HG03558 (cell line): Measurements from ENCODE around the gene UNC13B.

Experiments
- ATAC-seq: cut with Tn5 transposase; IDR thresholded peaks from one replicate; pipeline ENCODE4 v1.9.1; 2021; ENCODE audit warnings: moderate number of reproducible peaks; ENCODE audit not compliant: unreplicated experiment; ENCODE audit errors: extremely low read depth

Gene UNC13B

DNA sequence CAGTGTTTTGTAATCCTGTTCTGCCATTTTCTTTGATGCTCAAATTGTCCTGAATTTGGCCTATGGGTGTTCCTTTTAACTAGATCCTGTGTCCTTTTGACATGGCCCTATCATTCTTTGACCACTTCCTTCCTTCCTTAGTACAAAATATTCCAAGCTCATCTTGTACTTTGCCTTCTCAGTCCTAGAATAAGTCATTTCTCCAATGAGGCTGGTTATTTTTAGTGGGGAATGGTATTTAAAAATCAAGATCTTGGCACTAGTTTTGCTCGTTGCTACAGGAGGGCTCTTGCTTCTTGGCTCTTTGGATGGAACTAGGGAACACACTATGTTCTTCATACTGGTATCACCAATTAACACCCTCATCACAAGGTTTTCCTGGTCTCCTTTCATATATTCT lies 108.1 kb downstream of the UNC13B start:
- ATAC-seq: no peak

DNA sequence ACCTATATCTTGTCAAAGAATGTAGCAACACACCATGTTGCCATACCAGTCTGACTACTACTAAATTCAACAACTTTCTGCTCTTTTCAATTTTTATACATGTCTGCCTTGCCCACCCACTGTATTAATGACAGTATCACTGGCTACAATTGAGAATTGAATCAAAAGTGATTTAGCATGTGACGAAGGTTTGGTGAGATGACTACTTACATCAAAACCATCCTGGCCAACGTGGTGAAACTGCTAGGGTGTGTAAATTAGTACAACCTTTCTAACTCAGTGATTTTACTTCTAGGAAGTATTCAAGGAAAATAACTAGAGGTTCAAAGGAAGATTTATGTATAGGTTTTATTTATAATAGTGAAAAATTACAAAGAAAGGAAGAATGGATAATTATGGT lies 109.8 kb downstream of the UNC13B start:
- no peak for ATAC-seq

DNA sequence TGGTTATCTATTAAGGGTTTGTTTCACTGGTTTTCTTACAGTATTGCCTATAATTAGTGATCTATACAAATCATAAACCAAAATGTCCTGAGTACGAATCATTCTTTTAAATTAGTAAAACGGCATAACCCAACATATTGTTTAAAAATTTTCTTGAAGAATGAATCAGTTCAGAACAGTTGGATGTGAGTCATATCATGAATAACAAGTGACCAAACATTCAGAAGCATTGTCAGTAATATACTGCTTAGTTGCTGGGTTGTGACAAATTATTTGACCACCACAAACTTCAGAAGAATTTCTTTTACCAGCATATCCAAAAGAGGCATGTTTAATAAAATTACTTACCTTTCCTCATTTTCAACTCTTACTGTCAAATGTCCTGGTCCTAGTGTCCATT lies 111.2 kb downstream of the UNC13B start:
- no peak for ATAC-seq

DNA sequence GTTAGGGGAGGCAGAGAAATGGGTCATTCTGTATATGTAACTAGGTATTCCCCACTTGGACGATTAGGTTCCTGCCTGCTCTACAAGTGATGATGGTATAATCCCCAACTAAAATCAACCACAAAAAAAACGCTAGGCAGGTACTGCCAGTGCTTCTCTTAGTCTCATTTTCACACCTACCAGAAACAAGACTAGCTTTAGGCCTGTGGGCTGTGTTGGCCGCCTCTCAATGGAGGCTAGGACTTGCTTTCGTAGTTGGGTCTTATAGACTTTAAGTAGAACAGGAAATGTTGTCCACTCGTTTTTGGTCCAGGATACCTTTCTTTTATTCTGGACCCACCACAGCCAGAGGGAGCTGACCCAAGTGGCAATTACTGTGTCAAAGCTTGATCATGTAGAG lies 111.8 kb downstream of the UNC13B start:
- ATAC-seq: no peak

DNA sequence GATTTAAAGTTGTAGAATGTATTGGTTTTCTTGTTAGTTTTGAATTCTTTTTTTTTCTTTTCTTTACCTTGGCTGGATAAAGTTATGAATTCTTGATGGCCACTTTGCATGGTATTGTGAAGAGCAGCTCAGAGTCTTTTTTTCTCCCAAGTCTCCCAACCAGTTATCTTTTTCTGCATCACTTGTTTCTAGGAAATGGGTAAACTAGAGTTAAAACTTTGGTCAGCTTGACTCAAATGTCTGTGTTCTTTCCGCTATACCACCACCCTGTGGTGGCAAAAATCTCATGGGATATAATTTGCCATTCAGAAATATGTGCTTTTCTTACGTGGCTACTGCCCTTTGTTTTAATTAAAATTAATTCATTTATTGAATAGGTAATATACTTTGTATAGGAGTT lies 113.2 kb downstream of the UNC13B start:
- ATAC-seq: no peak

DNA sequence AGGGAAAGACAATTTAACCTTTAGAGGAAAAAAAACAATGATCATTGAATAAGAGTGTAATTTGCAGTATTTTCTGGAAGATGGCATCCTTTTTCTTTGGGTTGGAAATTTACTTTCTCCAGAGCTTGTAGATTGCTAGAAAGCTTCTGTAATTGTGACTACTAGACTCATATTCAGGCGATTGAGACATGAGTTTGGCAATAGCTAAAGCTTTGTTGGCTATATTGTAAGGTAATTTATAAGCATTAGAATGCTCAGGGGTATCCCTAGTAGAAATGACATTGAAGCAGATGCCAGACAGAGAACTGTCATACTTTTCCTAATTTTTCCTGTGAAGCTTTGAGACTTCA lies 115.3 kb downstream of the UNC13B start:
- no peak for ATAC-seq

DNA sequence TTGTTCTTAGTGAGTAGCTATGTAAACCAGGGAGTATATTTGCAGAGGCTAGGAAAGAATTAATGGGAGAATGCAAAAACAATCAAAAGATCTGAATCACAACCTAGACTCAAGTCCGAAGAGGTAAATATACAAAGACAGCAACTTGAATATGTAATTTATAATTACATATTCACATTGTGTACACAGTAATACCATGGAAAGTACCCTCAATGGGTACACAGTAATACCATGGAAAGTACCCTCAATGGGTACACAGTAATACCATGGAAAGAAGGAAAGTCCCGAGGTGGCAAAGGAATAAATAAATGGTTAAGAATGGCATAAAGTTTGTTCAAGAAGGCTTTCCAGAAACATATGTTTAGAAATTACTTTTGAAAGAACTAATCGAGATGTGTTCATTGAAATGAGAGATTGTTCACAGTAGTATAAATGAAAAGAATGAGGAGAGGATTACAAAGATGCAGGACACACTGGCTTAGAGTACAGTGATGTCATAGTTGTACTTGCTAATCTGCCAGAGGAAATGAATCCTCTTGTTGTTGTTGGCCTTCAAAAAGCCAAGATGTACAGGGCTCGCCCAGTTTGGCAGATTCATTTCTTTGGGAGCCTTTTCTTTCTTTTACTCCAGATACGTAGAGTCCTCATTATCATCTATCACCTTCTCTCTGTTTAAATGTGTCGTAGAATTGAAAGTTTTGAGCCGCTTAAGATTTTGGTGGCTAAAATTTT lies 116.0 kb downstream of the UNC13B start:
- ATAC-seq: no peak

DNA sequence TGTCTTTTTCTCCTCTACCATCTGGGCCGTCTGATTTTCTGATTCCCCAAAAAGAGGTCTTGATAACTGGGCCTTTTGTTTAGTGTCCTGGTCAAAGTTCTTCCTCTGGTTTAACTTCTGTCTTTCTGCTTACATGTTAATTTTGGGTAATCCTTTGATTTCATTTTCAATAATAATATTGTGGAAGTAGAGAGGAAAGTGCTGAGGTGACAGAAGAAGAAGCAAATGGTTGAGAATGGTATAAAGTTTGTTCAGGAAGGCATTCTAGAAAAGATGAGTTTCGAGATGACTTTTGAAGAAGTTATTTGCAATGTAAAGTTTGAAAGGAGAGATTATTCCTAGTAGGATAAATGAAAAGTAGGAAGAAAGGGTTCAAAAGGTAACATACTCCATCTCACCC lies 118.1 kb downstream of the UNC13B start:
- no peak for ATAC-seq

DNA sequence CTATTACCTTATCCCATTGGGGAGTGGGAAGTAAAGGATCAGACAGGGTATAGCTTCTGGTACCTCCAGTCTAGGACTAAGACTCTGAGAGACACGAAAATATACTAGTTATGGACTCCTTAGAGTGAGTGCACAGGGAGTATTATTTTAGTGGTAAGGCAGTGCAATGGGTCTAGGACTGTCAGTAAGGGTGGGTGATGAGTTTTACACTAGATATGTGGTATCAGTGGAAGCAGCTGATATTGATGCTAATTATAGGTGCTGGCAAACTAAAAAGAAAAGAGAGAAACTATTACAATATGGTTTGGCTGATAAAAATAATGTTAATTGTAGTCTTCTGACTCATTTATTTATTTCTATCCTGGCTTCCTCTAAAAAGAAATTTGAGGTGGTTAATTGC lies 118.6 kb downstream of the UNC13B start:
- ATAC-seq: no peak

DNA sequence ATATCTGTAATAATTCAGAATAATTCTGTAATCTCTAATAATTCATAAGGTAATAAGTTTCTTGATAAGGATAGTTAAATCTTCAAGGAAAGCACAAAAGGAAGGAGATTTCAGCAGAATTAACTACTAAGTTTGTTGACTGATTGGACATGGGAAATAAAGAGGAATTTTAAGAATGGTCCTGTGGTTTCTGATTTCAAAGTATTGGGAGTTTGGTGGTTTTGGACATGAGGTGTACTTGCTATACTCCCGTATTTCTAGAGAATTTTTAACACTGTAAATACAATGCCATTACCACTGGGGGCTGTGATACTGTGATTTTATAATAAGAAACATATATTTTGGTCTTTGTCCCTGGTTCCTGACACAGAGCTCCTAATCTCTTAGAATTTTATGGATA lies 123.9 kb downstream of the UNC13B start:
- ATAC-seq: no peak

DNA sequence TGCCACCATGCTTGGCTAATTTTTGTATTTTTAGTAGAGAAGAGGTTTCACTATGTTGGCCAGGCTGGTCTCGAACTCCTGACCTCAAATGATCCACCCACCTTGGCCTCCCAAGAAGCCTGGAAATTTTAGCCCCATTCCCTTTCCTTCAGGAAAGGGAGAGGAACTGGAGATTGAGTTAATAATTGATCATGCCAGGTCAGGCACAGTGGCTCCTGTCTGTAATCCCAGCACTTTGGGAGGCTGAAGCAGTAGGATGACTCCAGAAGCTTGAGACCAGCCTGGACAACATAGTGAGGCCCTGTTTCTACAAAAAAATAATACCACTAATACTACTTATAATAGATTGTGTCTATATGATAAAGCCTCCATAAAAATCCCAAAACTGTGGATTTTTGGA lies 124.6 kb downstream of the UNC13B start:
- no peak for ATAC-seq

DNA sequence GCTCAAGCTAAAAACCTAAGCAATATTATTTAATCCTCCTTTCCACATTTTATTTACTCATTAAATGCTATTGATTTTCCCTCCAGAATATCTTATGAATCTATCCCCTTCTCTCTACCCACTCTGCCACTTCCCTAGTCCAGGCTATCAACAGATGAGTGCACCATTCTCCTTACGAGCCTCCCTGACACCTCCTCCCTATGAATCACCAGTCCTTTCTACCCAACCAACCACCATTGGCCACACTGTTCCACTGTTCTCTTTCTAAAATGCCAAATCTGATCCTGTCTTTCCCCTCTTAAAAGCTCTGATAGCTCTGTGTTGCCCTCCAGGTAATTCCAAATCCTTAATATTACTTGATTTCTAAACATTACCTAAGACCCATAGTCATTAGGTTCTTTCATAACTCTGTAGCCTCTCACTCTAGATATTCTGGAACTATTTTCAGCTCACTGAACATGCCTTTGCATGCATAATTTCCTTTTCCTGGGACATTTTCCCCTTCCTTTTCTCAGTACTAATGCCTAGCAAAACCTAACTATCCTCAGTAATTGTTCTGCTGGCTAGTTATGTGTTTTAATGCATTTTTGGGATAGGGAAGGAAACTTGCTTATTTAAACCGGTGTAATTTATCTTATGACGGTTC lies 126.3 kb downstream of the UNC13B start:
- no peak for ATAC-seq

DNA sequence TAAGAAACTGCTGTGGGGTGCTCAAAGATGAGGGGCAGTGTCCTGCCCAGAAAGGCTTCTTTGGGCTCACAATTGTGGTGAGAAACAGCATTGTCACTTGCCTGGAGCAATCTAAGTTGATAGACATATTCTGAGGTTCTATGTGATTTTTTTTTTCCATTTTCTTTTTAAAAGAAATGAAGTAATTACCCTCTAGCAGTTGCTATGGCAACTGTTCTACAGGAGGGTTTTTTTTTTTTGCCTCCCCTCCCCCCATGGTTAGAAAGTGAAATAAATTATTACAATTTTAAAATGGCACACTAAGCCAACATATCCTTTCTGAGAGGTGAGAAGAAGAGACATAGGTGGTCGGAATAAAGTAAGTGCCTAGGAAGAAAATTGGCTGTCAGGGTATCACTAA lies 127.0 kb downstream of the UNC13B start:
- no peak for ATAC-seq

DNA sequence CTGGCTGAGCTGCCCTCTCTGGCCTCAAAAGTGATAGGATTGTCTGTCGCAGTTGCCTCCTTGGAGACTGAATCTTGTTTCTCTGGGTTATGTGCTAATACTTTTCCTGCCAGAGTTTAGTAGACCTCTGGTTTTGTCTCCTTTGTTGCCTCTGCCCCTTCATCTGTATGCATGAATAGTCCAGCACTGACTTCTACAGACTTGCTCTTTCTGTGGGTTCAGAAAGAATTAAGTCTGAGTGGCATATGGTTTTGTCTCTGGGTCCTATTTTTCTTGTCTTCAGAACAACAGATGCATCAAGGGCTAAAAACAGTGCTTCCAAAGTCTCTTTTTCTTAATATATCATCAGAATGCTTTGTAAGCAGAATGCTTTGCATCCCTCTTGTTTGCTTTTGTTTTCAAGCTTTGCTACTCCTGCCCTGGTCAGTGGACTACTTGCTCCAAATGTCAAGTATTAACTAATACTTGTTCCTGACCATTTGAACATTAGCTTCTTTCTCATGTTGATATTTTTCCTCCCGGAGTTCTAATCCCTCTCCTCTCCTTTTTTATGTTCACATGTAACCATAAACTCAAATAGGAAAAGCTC lies 131.7 kb downstream of the UNC13B start:
- no peak for ATAC-seq

DNA sequence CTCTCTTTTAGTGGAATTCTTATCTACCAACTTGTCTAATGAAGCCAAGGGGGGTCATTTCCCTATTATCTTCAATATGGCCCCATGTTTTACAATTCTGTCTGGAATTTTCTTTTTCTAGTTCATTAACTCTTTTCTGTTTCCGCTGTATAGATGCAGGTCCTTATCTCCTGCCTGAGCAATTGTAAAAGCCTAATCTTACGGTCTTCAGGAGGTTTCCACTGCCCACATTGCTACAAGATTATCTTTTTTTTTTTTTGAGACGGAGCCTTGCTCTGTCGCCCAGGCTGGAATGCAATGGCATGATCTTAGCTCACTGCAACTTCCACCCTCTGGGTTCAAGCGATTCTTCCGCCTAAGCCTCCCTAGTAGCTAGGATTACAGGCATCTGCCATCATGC lies 132.3 kb downstream of the UNC13B start:
- ATAC-seq: no peak

DNA sequence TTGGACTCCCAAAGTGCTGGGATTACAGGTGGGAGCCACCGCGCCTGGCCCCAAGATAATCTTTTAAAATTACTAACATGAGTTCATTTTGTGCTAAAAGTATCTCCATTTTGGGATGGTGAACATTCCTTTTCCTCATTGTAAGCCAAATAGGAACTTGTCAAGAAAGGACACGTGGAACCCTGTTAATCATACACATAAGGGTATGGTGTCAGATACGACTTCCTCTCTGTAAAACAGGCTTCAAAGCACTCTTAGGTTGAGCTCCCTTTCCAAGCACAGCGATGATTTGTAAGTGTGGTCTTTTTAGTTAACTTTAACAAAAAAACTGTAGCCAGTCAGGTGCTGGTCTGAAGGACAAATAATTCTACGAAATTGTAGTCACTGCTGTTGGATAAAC lies 132.7 kb downstream of the UNC13B start:
- no peak for ATAC-seq

DNA sequence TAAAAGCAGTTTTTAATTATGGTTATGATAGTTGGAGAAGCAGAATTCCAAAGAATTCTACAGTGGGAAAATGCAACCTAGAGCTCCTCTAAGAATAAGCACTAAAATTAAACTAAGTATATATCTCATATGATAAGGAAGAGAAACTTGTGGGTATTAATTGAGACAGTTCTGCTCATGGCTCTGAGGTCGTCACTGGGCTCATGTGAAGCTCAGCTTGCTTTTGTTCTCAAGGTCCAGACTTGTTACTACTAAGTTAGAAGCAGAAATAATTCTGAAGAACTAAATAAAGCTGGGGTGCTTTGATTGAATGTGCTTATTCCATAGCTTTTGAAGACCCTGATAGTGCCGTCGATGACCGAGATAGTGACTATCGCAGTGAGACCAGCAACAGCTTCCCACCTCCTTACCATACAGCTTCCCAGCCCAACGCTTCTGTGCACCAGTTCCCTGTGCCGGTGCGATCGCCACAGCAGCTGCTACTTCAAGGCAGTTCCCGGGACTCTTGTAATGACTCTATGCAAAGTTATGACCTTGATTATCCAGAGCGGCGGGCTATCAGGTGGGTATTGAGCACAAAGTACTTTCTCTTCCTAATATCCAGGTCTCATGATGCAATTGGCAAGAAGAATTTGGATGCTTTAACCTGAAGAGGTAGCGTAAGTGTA lies 133.7 kb downstream of the UNC13B start:
- ATAC-seq: no peak

DNA sequence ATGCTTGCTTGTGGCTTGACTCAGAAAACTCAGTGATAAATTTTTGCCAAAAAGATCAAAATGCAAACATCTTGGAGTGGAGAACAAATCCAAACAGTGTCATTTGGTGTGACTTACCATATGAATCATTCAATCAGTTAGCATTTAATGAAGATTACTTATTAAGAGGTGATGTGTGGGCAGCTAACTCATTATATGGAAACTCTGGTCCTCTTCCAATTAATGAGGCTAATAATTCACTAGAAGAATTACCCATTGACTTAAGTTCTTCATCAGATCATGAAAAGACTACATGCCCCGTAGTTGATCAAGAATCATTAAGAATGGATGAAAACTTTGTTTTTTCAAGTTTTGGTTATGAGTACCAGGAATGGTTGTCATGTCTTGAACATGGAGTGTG lies 141.8 kb downstream of the UNC13B start:
- no peak for ATAC-seq

DNA sequence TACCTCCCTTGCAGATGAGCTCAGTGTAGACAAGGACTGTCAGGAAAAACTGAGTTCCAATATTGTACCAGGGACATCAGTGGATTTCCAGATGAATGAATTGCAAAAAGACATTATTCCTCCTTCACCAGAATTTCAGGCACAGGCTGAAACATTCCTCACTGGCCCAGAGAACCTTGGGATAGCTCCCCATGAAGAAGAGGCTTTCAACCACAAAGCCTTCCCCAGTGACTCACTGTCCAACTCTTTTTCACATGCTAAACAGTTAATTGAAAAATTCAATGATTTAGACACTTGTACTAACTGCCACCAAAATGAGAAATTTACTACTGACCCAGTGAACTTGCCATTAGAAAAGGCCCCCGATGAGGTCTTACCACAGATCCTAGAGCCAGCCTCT lies 144.5 kb downstream of the UNC13B start:
- ATAC-seq: no peak

DNA sequence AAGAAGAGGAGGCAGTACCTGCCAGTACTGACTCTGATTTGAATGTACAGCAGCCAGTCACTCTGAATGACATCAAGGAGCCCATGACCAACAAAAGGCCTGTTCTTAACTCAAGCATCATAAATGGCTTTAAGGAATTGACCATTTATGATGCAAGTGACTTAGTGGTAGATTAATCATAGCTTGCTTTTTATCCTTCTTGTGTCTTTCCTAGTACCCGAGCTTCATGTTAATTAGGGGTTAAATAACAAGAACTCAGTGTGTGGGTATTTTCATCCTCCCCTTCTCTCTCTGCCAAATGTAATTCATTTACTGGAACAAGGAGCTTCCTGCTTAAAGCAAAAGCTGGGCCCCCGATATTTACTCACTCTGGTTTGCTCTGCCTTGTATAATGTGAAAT lies 146.5 kb downstream of the UNC13B start:
- ATAC-seq: no peak

DNA sequence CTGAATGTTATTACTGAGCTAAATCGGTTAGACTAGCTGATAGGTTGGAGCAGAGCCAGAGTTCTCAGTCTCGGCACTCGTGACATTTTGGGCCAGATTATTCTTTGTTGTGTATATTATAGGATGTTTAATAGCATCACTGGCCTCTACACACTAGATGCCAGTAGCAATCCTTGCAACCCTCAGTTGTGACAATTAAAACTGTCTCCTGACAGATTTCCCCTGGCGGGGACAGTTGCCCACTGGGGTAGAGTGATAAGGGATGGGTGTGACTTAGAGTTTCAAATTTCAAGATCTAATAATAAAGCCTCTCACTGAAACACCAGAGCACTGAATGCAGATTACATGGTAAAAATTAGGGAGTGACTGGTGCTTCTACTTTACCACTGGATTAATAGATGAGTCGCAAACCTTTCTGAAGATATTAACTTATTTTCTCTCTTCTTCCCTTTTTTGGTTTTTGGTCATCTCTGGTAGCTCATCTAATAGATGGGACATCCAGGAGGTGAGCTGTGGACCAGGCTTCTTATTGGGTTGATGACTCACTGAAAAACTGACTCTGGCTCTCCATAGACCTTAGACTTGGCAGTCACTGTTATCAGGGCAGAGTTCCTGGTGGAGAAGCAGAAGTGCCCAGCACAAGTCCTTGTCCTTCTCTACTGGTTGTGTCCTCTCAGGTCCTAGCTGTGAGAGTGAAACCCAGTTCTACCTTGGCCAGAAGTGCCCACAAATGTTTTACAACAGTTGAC lies 150.3 kb downstream of the UNC13B start:
- no peak for ATAC-seq
